ENCODE results near the gene FEM1C. TPM values are rescaled to one million over a fixed set of nuclear protein-coding genes. Genes with fewer than 3 reads are reported as not detected.

Gene FEM1C
- total RNA-seq, 1 experiment from 2014 or later, result 27.5 TPM

DNA sequence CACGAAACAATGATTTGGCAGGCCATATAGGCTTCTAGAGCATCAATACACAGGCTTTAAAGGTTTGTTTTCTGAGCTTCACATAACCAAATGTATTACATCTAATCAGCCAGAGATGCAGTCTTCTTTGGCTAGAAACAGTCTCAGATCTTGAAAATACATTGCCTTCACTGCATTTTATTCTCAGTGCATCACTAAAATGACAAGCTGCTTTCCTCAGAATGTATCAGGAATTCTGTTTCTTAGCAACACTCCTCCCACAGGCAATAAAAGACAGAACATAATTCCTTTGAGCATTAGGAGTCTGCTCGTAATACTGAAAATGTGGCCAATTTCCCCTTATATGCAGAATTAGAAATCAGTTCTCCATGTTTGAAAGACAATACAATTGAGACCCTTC lies 36.9 kb downstream of the FEM1C start:
- Histone ChIP-seq H3K4me2 (ENCODE audit: low read length) (no peak overlapping the region), H3K27me3 (ENCODE audit: insufficient read depth, low read length) (no peaks in the 10 kb centered on the region), H3K9me2 (ENCODE audit: insufficient read depth) (peaks cover 4% of the 10 kb centered on the region; the same call in 1 of the 2 replicates), H4K20me1 (ENCODE audit: insufficient read depth) (no peaks in the 10 kb centered on the region), H3K9ac (ENCODE audit: low read length) (no peak overlapping the region), H3K4me1 (ENCODE audit: control insufficient read depth in 1 of 2, insufficient read depth in 2 of 2, low read length in 2 of 2) (no peaks in the 10 kb centered on the region), H3K4me3 (replicated peaks in 1 of 2; ENCODE audit: low read depth in 1 of 2, low read length in 2 of 2) (no peak overlapping the region), H3K36me3 (ENCODE audit: control insufficient read depth in 1 of 2, insufficient read depth in 2 of 2, low read length in 2 of 2) (no peaks in the 10 kb centered on the region), H3K79me2 (ENCODE audit: insufficient read depth, low read length) (no peaks in the 10 kb centered on the region), H2AFZ (ENCODE audit: low read depth, low read length, poor library complexity, severe bottlenecking) (no peak overlapping the region), H3K27ac (ENCODE audit: low read depth, low read length) (no peak overlapping the region), H3K9me3 (ENCODE audit: control insufficient read depth in 1 of 2, insufficient read depth in 1 of 2, low read depth in 1 of 2, low read length in 2 of 2) (no peaks in the 10 kb centered on the region)
- no TSS peak for BruUV-seq (replicated peaks)
- ChIA-PET RAD21 (ENCODE audit: low non-redundant PET in 1 of 2, low total read pairs in 2 of 2, uncharacterized antibody in 2 of 2, unreplicated experiment in 2 of 2) (no interaction called here), POLR2A (no interaction called here), CTCF (no interaction called here)
- no peak for ATAC-seq
- intact Hi-C loops (cut with micrococcal nuclease), result no loop called here
- no peak for DNase-seq (ENCODE audit: low read depth, low spot score)
- no peak for TF ChIP-seq CBX3 (IDR thresholded peaks at IDR 0.05; ENCODE audit: low read depth)
- TF ChIP-seq, protein P1, sequence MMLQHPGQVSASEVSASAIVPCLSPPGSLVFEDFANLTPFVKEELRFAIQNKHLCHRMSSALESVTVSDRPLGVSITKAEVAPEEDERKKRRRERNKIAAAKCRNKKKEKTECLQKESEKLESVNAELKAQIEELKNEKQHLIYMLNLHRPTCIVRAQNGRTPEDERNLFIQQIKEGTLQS (IDR thresholded peaks at IDR 0.05), result no peak
- TF ChIP-seq EGR1 (IDR thresholded peaks at IDR 0.05; ENCODE audit: low read depth), result no peak
- TF ChIP-seq SRF (IDR thresholded peaks at IDR 0.05; ENCODE audit: low read depth), result no peak
- TF ChIP-seq ZNF274 (IDR thresholded peaks at IDR 0.05; ENCODE audit: low read depth, low read length), result no peak
- no peak for TF ChIP-seq CEBPB (IDR thresholded peaks at IDR 0.05; ENCODE audit: low read depth)
- TF ChIP-seq YY1 (IDR thresholded peaks at IDR 0.05; ENCODE audit: extremely low read depth, insufficient replicate concordance, low read depth, low read length), result no peak
- no peak for TF ChIP-seq SP1 (IDR thresholded peaks at IDR 0.05; ENCODE audit: low read depth)
- no peak for TF ChIP-seq ELF1 (IDR thresholded peaks at IDR 0.05; ENCODE audit: borderline replicate concordance, low read depth)

DNA sequence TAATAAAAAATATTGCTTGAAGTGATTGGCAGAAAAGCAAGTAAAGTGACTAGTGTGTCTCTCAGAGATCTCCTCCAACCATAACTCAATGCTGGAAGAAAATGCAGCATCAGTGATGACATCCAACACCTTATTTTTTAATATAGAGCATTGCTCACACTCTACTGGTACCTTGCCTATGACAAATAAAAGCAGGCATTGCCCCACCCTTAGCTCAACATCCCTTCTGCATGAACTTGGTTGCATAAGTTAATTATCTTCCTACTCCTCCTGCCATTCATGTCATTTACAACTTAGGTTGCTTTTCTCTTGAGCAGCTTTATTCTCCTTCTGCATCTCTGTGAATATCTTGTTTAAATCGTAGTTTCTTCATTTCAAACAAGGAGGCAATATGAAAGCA lies 41.2 kb downstream of the FEM1C start:
- no peaks in the 10 kb centered on the region for H3K36me3 ChIP-seq (ENCODE audit: control insufficient read depth in 1 of 2, insufficient read depth in 2 of 2, low read length in 2 of 2)
- H3K4me1 ChIP-seq (ENCODE audit: control insufficient read depth in 1 of 2, insufficient read depth in 2 of 2, low read length in 2 of 2), result no peaks in the 10 kb centered on the region
- ChIA-PET POLR2A (no interaction called here), RAD21 (ENCODE audit: low non-redundant PET in 1 of 2, low total read pairs in 2 of 2, uncharacterized antibody in 2 of 2, unreplicated experiment in 2 of 2) (no interaction called here), CTCF (no interaction called here)
- no peak overlapping the region for H3K4me2 ChIP-seq (ENCODE audit: low read length)
- H3K27ac ChIP-seq (ENCODE audit: low read depth, low read length), result no peak overlapping the region
- DNase-seq (ENCODE audit: low read depth, low spot score) (no peak), ATAC-seq (no peak)
- intact Hi-C loops (cut with micrococcal nuclease), result no loop called here
- no peaks in the 10 kb centered on the region for H3K9me2 ChIP-seq (ENCODE audit: insufficient read depth)
- no peak overlapping the region for H3K9ac ChIP-seq (ENCODE audit: low read length)
- H3K4me3 ChIP-seq (replicated peaks in 1 of 2; ENCODE audit: low read depth in 1 of 2, low read length in 2 of 2), result no peak overlapping the region
- H3K27me3 ChIP-seq (ENCODE audit: insufficient read depth, low read length), result no peaks in the 10 kb centered on the region
- no peaks in the 10 kb centered on the region for H3K79me2 ChIP-seq (ENCODE audit: insufficient read depth, low read length)
- TF ChIP-seq EZH2phosphoT487 (IDR thresholded peaks at IDR 0.05; ENCODE audit: borderline replicate concordance), result no peak
- TF ChIP-seq ZFX (IDR thresholded peaks at IDR 0.05), result no peak
- TF ChIP-seq EZH2 (IDR thresholded peaks at IDR 0.05), result no peak
- TF ChIP-seq RAD21 (IDR thresholded peaks at IDR 0.05; ENCODE audit: low read depth), result no peak
- TF ChIP-seq, protein P2, sequence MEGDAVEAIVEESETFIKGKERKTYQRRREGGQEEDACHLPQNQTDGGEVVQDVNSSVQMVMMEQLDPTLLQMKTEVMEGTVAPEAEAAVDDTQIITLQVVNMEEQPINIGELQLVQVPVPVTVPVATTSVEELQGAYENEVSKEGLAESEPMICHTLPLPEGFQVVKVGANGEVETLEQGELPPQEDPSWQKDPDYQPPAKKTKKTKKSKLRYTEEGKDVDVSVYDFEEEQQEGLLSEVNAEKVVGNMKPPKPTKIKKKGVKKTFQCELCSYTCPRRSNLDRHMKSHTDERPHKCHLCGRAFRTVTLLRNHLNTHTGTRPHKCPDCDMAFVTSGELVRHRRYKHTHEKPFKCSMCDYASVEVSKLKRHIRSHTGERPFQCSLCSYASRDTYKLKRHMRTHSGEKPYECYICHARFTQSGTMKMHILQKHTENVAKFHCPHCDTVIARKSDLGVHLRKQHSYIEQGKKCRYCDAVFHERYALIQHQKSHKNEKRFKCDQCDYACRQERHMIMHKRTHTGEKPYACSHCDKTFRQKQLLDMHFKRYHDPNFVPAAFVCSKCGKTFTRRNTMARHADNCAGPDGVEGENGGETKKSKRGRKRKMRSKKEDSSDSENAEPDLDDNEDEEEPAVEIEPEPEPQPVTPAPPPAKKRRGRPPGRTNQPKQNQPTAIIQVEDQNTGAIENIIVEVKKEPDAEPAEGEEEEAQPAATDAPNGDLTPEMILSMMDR (IDR thresholded peaks at IDR 0.05 in 2 of 3, conservative IDR thresholded peaks at IDR 0.05 in 1 of 3; ENCODE audit: borderline replicate concordance in 1 of 3, insufficient read depth in 1 of 3, low read depth in 2 of 3, low read length in 2 of 3), result no peak
- TF ChIP-seq ZNF274 (IDR thresholded peaks at IDR 0.05; ENCODE audit: low read depth, low read length), result no peak
- no peak for TF ChIP-seq SRF (IDR thresholded peaks at IDR 0.05; ENCODE audit: low read depth)
- H4K20me1 ChIP-seq (ENCODE audit: insufficient read depth), result no peaks in the 10 kb centered on the region
- BruUV-seq (replicated peaks), result no TSS peak
- H3K9me3 ChIP-seq (ENCODE audit: control insufficient read depth in 1 of 2, insufficient read depth in 1 of 2, low read depth in 1 of 2, low read length in 2 of 2), result no peaks in the 10 kb centered on the region
- no peak overlapping the region for H2AFZ ChIP-seq (ENCODE audit: low read depth, low read length, poor library complexity, severe bottlenecking)

All from HCT116 (cell line).